Mononuclear cell (primary cell): ENCODE results near the gene ACKR3. TPM values are rescaled to one million over a fixed set of nuclear protein-coding genes. Genes with fewer than 3 reads are reported as not detected.

Source experiments
- H3K27me3 ChIP-seq: 2 replicates; pipeline ENCODE4 v1.6.0; 2011; ENCODE audit warnings: low read length, control low read depth; ENCODE audit not compliant: insufficient read depth
- H3K4me1 ChIP-seq: 2 replicates; pipeline ENCODE4 v1.5.1; 2011; ENCODE audit warnings: mild to moderate bottlenecking, low read length, control low read depth; ENCODE audit not compliant: insufficient read depth
- H3K4me3 ChIP-seq: 2 replicates; pipeline ENCODE4 v1.5.1; 2011; ENCODE audit warnings: mild to moderate bottlenecking, low read length, moderate library complexity
- H3K9me3 ChIP-seq: 2 replicates; pipeline ENCODE4 v1.5.1; 2011; ENCODE audit warnings: low read depth, mild to moderate bottlenecking, control low read depth, low read length
- total RNA-seq: library from RNA; depleted of rRNA; stranded (reverse); fragments of >200 nt; gene quantifications from one replicate; pipeline ENCODE4 v1.2.3, GENCODE V29; 2012

Gene ACKR3
- total RNA-seq, 1 donor, result 2.7 TPM

- no peaks in the 10 kb centered on the region for H3K9me3 ChIP-seq
- peaks cover 55% of the 10 kb centered on the region for H3K4me1 ChIP-seq
- H3K27me3 ChIP-seq, result no peaks in the 10 kb centered on the region
- H3K4me3 ChIP-seq, result no peak overlapping the region
These were observed 25.3 kb upstream of the ACKR3 start for GRCh38 chr2:236544362-236544761.

GRCh38 chr2:236545248-236545658 is 24.4 kb upstream of the ACKR3 start:
- Histone ChIP-seq H3K9me3 (no peaks in the 10 kb centered on the region), H3K27me3 (no peaks in the 10 kb centered on the region), H3K4me1 (peaks cover 57% of the 10 kb centered on the region), H3K4me3 (no peak overlapping the region)

- Histone ChIP-seq H3K4me3 (no peak overlapping the region), H3K4me1 (peaks cover 64% of the 10 kb centered on the region), H3K27me3 (no peaks in the 10 kb centered on the region), H3K9me3 (no peaks in the 10 kb centered on the region)
These were observed 23.7 kb upstream of the ACKR3 start for GRCh38 chr2:236545814-236546480.

- Histone ChIP-seq H3K9me3 (no peaks in the 10 kb centered on the region), H3K27me3 (no peaks in the 10 kb centered on the region), H3K4me3 (no peak overlapping the region), H3K4me1 (peaks cover 71% of the 10 kb centered on the region)
These were observed 23.0 kb upstream of the ACKR3 start for GRCh38 chr2:236546561-236547002.

- H3K4me1 ChIP-seq, result peaks cover 82% of the 10 kb centered on the region
These were observed 21.9 kb upstream of the ACKR3 start for GRCh38 chr2:236547725-236548124.

GRCh38 chr2:236548179-236548921 is 21.3 kb upstream of the ACKR3 start:
- Histone ChIP-seq H3K9me3 (no peaks in the 10 kb centered on the region), H3K4me1 (peaks cover 88% of the 10 kb centered on the region), H3K4me3 (no peak overlapping the region), H3K27me3 (no peaks in the 10 kb centered on the region)

More at GRCh38 chr2:236547725-236548124, 21.9 kb upstream of the ACKR3 start:
- Histone ChIP-seq H3K27me3 (no peaks in the 10 kb centered on the region), H3K4me3 (no peak overlapping the region), H3K9me3 (no peaks in the 10 kb centered on the region)

- H3K27me3 ChIP-seq, result no peaks in the 10 kb centered on the region
- no peaks in the 10 kb centered on the region for H3K9me3 ChIP-seq
- H3K4me3 ChIP-seq, result no peak overlapping the region
These were observed 20.5 kb upstream of the ACKR3 start for GRCh38 chr2:236549165-236549564.

GRCh38 chr2:236550290-236550689 is 19.3 kb upstream of the ACKR3 start:
- Histone ChIP-seq H3K4me3 (no peak overlapping the region), H3K27me3 (no peaks in the 10 kb centered on the region), H3K9me3 (no peaks in the 10 kb centered on the region), H3K4me1 (peaks cover 88% of the 10 kb centered on the region)

More at GRCh38 chr2:236549165-236549564, 20.5 kb upstream of the ACKR3 start:
- H3K4me1 ChIP-seq, result peaks cover 94% of the 10 kb centered on the region

GRCh38 chr2:236550701-236551465 is 18.7 kb upstream of the ACKR3 start:
- Histone ChIP-seq H3K4me1 (peaks cover 88% of the 10 kb centered on the region), H3K9me3 (no peaks in the 10 kb centered on the region), H3K4me3 (no peak overlapping the region), H3K27me3 (no peaks in the 10 kb centered on the region)

- H3K9me3 ChIP-seq, result no peaks in the 10 kb centered on the region
- H3K4me3 ChIP-seq, result no peak overlapping the region
- peaks cover 80% of the 10 kb centered on the region for H3K4me1 ChIP-seq
- no peaks in the 10 kb centered on the region for H3K27me3 ChIP-seq
These were observed 18.0 kb upstream of the ACKR3 start for GRCh38 chr2:236551471-236552211.

GRCh38 chr2:236552212-236552542 is 17.4 kb upstream of the ACKR3 start:
- Histone ChIP-seq H3K27me3 (no peaks in the 10 kb centered on the region), H3K4me3 (no peak overlapping the region), H3K4me1 (peaks cover 76% of the 10 kb centered on the region), H3K9me3 (no peaks in the 10 kb centered on the region)

- Histone ChIP-seq H3K9me3 (no peaks in the 10 kb centered on the region), H3K4me3 (no peak overlapping the region), H3K4me1 (peaks cover 70% of the 10 kb centered on the region), H3K27me3 (no peaks in the 10 kb centered on the region)
These were observed 16.9 kb upstream of the ACKR3 start for GRCh38 chr2:236552581-236553363.

GRCh38 chr2:236553522-236553921 is 16.1 kb upstream of the ACKR3 start:
- Histone ChIP-seq H3K4me1 (peaks cover 62% of the 10 kb centered on the region), H3K9me3 (no peaks in the 10 kb centered on the region), H3K4me3 (no peak overlapping the region)

GRCh38 chr2:236554629-236555282 is 14.9 kb upstream of the ACKR3 start:
- Histone ChIP-seq H3K9me3 (no peaks in the 10 kb centered on the region), H3K4me3 (no peak overlapping the region), H3K4me1 (peaks cover 50% of the 10 kb centered on the region), H3K27me3 (no peaks in the 10 kb centered on the region)

More at GRCh38 chr2:236553522-236553921, 16.1 kb upstream of the ACKR3 start:
- H3K27me3 ChIP-seq, result no peaks in the 10 kb centered on the region
